HCT116 (cell line): ENCODE data around the gene PGR.

ENCODE experiments used
- EZH2 ChIP-seq: fragments of 200-600 bp; sonication (generic); IDR thresholded peaks from 2 replicates; pipeline ENCODE4 v1.6.1; 2017; ENCODE audit warnings: antibody characterized with exemption, mixed run types
- EZH2phosphoT487 ChIP-seq: fragments of 200-600 bp; IDR thresholded peaks from 2 replicates; pipeline ENCODE4 v1.6.1; 2018; ENCODE audit warnings: antibody characterized with exemption, borderline replicate concordance
- FOSL1 ChIP-seq: IDR thresholded peaks from 2 replicates; pipeline ENCODE4 v1.6.1; 2012; ENCODE audit warnings: low read depth
- POLR2A ChIP-seq: IDR thresholded peaks from 2 replicates; pipeline ENCODE4 v1.7.0; 2011; ENCODE audit warnings: borderline replicate concordance; ENCODE audit not compliant: insufficient read depth, insufficient read length; ENCODE audit errors: extremely low read depth
- POLR2AphosphoS5 ChIP-seq: IDR thresholded peaks from 2 replicates; pipeline ENCODE4 v1.6.1; 2011; ENCODE audit warnings: mild to moderate bottlenecking, low read depth, low read length, moderate library complexity
- RAD21 ChIP-seq: IDR thresholded peaks from 2 replicates; pipeline ENCODE4 v1.6.1; 2012; ENCODE audit warnings: low read depth, mild to moderate bottlenecking
- SIN3A ChIP-seq: IDR thresholded peaks from 2 replicates; pipeline ENCODE4 v1.6.1; 2012; ENCODE audit warnings: low read depth
- SRF ChIP-seq: IDR thresholded peaks from 2 replicates; pipeline ENCODE4 v1.6.1; 2012; ENCODE audit warnings: low read depth
- TF ChIP-seq, protein P1 (sequence below), 3 experiments: fragments of 200-600 bp in 1 of 3; sonication (generic) in 1 of 3; IDR thresholded peaks in 2 of 3; conservative IDR thresholded peaks in 1 of 3; 2 replicates each; pipeline ENCODE4 v1.5.1; 2012 to 2017; ENCODE audit warnings: low read depth in 2 of 3, low read length in 2 of 3, antibody characterized with exemption in 1 of 3, borderline replicate concordance in 1 of 3, control low read depth in 1 of 3, mild to moderate bottlenecking in 1 of 3, mixed read lengths in 1 of 3, mixed run types in 1 of 3, moderate library complexity in 1 of 3; ENCODE audit not compliant: insufficient read depth in 1 of 3
- TF ChIP-seq, protein P2 (sequence below): IDR thresholded peaks from 2 replicates; pipeline ENCODE4 v1.6.1; 2012
- TF ChIP-seq, protein P3 (sequence below): IDR thresholded peaks from 2 replicates; pipeline ENCODE4 v1.6.1; 2012; ENCODE audit warnings: low read depth
- TF ChIP-seq, protein P4 (sequence below): IDR thresholded peaks from 2 replicates; pipeline ENCODE4 v1.6.1; 2012

DNA sequence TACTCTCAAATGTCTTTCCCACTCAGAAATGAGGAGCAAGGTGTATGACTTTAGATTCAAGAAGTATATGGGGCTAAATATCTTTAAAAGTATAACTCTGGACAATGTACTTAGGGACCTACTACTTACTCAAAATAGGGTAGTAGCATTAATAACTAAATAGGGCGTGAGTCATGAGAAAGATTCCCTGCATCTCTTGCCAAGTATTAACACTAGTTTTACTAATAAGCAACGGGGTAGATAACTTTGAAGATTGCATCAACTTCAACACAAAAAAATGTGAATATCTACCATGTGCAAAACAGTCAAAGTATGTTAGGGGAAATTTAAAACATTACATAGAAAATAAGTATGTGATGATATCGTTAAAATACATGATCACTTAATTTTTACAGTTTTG, 99.6 kb downstream of the PGR start:
- TF ChIP-seq, protein P1, sequence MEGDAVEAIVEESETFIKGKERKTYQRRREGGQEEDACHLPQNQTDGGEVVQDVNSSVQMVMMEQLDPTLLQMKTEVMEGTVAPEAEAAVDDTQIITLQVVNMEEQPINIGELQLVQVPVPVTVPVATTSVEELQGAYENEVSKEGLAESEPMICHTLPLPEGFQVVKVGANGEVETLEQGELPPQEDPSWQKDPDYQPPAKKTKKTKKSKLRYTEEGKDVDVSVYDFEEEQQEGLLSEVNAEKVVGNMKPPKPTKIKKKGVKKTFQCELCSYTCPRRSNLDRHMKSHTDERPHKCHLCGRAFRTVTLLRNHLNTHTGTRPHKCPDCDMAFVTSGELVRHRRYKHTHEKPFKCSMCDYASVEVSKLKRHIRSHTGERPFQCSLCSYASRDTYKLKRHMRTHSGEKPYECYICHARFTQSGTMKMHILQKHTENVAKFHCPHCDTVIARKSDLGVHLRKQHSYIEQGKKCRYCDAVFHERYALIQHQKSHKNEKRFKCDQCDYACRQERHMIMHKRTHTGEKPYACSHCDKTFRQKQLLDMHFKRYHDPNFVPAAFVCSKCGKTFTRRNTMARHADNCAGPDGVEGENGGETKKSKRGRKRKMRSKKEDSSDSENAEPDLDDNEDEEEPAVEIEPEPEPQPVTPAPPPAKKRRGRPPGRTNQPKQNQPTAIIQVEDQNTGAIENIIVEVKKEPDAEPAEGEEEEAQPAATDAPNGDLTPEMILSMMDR (IDR thresholded peaks at IDR 0.05 in 2 of 3, conservative IDR thresholded peaks at IDR 0.05 in 1 of 3; ENCODE audit: borderline replicate concordance in 1 of 3, insufficient read depth in 1 of 3, low read depth in 2 of 3, low read length in 2 of 3) = no peak
- no peak for TF ChIP-seq EZH2
- no peak for TF ChIP-seq RAD21
- TF ChIP-seq POLR2A = no peak
- TF ChIP-seq, protein P2, sequence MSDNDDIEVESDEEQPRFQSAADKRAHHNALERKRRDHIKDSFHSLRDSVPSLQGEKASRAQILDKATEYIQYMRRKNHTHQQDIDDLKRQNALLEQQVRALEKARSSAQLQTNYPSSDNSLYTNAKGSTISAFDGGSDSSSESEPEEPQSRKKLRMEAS = no peak
- TF ChIP-seq SRF = no peak
- no peak for TF ChIP-seq SIN3A
- no peak for TF ChIP-seq EZH2phosphoT487
- TF ChIP-seq, protein P3, sequence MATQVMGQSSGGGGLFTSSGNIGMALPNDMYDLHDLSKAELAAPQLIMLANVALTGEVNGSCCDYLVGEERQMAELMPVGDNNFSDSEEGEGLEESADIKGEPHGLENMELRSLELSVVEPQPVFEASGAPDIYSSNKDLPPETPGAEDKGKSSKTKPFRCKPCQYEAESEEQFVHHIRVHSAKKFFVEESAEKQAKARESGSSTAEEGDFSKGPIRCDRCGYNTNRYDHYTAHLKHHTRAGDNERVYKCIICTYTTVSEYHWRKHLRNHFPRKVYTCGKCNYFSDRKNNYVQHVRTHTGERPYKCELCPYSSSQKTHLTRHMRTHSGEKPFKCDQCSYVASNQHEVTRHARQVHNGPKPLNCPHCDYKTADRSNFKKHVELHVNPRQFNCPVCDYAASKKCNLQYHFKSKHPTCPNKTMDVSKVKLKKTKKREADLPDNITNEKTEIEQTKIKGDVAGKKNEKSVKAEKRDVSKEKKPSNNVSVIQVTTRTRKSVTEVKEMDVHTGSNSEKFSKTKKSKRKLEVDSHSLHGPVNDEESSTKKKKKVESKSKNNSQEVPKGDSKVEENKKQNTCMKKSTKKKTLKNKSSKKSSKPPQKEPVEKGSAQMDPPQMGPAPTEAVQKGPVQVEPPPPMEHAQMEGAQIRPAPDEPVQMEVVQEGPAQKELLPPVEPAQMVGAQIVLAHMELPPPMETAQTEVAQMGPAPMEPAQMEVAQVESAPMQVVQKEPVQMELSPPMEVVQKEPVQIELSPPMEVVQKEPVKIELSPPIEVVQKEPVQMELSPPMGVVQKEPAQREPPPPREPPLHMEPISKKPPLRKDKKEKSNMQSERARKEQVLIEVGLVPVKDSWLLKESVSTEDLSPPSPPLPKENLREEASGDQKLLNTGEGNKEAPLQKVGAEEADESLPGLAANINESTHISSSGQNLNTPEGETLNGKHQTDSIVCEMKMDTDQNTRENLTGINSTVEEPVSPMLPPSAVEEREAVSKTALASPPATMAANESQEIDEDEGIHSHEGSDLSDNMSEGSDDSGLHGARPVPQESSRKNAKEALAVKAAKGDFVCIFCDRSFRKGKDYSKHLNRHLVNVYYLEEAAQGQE = no peak
- TF ChIP-seq, protein P4, sequence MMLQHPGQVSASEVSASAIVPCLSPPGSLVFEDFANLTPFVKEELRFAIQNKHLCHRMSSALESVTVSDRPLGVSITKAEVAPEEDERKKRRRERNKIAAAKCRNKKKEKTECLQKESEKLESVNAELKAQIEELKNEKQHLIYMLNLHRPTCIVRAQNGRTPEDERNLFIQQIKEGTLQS = no peak
- no peak for TF ChIP-seq POLR2AphosphoS5
- no peak for TF ChIP-seq FOSL1
